Ecto neural progenitor cell (in vitro differentiated cells): Measurements from ENCODE around the gene KCNQ1.

ENCODE experiments used
- DNase-seq: peaks from one replicate; pipeline ENCODE4 v3.0.0-alpha.2; 2018; ENCODE audit warnings: low spot score

Gene KCNQ1

DNA sequence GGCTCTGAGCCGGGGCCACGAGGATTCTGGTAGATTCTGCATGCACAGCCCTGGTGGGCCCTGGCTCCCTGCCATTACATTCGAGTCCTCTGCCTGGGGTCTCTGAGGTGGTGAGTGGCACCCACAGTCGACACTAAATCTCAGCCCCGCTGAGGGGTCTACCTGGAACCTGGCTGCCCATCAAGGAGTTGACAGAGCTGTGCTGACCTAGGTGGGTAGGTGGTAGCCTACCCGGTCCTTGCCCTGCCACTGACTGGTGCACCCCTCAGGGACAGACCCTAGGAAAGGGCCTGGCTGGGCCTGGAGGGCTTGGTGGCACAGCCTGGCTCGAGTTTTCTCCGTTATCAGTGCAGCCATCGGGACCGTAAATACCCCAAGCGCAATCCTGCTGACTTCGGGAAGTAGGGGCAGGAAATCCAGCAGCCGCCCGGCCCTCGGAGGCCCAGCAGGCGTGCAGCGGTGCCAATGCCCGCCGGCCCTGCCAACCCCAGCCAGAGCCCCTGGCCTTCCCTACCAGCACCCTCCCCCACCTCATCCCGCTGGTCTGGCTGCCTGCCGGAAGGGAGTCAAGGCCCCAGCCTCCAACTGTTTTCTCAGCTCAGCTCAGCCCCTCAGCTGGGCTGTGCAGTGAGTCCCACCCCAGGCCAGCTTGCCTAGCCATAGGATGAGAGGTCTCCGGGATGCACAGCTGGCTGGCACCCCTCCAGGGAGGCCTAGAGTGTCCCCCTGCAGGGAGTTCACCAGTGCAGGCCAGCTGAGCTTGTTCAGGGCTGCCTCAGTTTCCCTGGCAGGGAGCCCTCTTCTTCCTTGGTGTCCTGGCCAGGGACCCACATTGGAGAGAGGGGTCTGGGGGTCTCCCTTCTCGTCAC, 335.4 kb downstream of the KCNQ1 start:
- no peak for DNase-seq

DNA sequence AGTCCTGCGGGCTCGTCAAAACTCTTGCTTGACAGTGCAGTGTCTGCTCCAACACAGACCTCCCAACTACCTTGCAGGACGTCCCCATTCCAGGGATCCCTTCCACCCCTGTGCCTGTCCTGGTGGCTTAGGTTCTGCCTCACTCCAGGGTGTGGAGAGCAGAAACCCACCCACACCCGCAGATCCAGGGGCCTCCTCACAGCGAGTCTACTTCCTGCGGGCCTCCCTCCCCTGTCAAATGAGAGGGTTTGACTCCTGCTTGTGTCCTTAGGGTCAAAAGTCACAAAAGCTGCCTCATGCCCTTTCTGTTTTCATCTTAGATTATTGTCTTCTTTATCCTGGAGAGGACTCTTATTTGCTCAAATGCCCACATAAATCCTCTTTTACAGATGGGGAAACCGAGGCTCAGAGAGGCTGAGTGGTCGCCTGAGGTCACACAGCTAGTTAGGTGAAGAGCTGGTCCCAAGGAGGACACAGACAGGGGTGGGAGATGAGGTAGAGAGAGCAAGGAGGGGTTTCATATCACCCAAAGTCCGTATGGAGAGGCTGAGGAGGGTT, 336.1 kb downstream of the KCNQ1 start:
- DNase-seq, result no peak

DNA sequence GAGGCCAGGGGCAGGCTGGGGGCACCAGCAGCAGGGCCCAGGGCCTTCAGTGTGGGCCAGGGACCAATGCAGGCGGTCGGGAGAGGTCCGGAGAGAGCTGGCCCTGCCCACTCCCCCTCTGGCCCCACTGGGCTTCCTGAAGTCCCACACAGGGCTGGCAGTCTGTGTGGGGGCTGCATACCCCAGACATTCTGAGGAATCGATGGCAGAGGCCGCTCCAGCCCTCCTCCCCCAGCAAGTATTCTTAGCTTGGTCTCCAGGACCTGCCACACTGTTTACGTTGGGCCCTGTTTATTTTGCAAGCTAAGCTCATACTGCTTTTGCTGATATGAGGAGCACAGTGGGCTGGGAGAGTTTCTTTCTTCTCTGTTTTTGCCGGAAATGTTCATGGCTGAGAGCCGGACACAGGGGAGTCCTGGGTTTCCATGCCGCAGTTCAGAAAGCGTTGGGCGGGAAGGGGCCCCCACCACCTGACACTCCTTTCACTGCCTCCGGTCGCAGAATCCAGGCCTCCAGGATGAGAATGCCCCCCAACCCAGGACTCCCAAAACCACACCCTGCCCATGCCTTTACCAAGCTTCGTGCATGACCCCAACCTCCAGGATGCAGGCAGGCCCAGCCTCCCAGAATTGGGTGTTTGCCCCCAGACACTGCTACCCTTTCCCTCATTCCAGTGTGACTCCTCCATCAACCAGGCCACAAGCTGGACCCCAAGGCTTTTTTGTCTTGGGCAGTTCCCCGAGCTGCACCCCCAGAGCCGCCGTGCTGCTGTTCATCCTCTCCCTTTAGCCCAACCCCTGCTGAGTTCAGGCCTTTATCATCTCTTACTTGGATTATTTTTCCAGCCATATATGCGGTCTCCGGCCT, 336.8 kb downstream of the KCNQ1 start:
- no peak for DNase-seq

DNA sequence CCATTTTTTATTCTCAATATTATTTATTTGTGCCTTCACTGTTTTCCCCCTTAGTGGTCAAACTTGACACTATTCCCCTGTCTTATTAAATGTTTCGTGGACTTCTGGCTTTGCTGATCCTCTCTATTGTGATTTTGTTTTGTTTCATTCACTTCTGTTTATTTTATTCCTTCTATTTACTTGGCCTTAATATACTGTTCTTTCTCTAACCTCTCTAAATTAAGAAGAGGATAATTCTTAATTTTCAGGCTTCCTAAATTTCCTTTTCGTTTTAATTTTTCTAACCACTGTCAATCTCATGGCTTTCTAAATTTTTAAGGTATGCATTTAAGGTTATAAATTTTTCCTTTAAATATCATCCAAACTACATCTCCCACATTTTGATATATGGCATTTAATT, 338.0 kb downstream of the KCNQ1 start:
- DNase-seq, result no peak

DNA sequence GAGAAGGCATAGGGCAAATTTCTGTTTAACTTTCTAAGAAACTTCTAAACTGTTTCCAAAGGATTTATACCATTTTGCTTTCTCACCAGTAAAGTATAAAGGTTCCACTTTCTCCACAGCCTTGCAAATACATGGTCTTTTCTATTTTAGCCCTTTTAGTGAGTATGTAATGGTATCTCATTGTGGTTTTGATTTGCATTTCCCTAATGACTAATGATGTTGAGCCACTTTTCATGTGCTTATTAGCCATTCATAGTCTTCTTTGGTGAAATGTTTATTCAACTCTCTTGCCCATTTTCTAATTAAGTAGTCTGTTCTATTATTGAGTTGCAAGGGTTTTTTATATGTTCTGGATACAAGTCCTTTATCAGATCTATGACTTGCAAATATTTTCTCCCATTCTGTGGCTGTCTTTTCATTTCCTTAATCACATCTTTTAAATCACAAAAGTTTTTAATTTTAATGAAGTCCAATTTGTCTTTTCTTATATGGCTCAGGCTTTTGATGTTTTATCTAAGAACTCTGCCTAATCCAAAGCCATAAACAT, 338.8 kb downstream of the KCNQ1 start:
- DNase-seq, result no peak

DNA sequence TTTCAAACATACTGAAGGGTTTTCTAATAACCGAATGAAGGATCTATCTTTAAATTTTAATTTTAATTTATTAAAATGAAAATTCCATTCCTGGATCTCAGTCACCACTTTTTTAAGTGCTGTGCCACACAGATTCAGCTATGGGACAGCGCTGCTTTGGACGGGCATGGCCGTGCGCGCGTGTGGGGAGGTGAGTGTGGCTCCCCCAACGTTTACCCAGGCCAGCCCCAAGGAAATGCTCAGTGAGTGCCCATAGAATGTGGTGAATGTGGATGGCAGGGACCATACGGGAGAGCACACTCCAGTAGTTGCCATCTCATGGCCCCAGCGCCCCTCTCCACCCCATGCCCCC, 343.0 kb downstream of the KCNQ1 start:
- DNase-seq, result no peak

DNA sequence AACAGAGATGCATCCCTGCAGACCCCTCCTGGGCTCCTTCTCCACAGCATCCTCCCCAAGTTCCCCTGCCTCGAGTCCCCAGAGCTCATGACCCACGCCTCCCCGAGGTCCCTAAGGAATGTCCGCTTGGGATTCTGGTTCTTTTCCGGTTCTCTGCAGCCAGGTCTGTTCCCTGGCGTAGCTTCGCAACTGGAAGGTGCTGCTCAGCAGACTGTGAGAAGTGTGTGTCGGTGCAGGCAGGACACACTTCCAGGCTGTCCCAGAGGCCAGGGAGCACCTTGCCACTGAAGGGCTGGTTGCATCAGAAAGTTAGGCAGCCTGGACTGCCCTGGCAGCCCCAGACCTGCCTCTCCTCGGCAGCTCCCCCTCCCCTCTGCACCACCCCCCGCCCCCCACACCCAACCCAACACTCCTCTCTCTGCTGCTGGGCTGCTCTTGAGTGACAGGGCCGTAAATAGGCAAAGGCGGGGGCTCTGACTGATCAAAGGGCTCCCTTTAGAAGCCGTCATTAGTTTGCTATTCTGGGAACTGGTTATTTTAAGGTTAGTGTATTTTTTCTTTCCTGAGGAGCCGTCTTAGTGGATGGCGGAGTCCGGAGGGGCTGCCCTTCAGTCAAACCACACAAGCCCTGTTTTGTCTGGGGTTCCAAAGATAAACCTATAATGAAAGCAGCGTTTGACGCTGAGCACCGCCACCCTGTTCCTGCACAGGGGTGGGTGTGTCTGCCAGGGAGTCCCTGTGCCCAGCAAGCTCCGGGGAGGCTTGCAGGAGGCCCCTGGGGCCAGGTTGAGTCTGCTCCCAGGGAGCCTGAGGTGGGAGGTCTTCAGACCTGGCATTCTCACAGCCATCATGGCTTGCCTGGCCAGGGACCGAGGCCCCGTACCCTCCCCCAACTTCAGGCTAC, 343.6 kb downstream of the KCNQ1 start:
- DNase-seq, result peak; percentile 55

DNA sequence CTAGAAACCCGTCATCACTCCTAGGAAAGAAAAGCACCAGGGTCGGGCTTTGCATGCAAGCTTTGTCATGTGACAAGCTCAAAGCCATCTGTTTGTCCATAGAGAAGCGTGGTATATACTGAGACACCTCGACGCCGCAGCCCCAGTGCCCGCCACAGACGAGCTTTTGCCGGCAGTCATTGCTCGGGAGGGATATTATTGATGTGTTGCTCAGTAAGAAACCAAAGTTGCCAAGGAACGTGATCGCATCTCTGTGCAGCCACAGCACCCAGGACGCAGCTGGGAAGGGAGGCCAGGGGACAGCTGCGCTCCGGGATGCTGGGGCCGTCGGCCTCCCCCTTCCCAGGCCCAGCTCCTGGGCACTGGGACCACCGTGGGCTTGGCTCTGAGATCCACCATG, 344.5 kb downstream of the KCNQ1 start:
- DNase-seq, result peak; percentile 41

DNA sequence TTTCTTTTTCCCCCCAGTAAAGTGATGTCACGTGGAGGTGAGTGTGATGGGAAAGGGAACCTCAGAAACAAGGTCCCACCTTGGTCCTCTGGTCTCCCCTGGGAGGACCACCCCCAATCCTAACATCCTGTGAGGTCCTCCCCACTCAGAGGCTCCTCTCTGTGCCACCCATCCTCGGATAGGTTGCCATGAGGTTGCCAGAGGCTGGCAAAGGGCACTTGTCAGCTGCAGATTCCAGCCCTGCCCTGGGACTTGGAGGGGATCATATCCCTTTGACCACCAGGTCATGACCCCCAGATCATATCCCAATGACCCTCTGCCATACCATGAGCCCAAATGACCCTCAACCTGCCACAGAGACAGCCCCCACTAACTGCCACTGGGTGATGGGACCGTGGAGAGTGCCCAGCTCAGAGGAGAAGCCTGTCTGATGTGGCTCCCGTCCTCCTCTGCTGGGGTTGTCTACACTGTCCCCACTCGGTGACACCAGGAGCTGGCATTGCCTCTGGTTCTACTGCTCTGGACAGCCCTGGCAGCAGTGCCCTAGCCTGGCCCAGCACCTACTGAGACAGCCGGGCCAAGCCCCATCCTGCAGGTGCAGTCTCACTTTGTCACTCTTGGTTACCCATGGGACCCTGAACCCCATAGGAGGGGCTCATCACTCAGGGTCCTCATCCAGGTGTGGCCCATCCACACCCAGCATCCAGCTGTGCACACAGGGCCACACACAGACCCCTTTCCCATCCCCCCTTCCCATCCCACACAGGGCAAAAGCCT, 345.2 kb downstream of the KCNQ1 start:
- DNase-seq, result peak; percentile 35

DNA sequence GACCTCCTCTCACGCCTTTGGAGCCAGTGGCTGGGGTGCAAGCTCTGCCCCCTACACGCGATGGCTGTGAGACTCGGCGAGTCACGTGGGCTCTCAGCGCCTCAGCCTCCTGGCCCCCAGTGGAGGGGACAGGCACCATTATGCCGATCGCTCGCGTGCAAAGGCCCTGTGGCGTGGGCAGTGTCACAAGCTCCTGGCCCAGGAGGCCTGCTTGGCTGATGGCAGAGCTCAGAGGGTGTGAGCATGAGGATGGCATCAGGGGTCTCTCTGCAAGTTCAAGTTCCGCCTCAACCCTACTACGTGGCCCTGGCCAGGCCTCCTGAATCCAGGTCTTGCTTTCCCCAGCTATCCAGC, 345.7 kb downstream of the KCNQ1 start:
- DNase-seq, result peak; percentile 33

DNA sequence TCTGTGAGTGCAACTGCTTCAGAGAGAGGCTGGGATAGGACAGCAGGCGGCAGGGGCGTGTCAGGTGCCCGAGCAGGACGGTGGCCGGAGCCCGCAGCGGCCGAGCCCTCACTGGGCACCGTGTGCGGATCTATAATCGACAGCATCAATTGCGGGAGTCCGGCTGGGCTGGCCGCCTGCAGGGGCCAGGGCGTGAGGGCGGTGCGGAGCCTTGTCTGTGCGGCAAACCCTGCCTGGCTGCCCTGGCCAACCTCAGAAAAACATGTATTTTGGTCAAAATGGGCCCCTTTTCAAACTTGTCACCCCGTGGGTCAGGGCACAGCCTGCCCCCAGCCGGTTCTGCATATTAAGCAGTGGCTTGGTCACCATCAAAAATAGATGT, 346.3 kb downstream of the KCNQ1 start:
- no peak for DNase-seq

DNA sequence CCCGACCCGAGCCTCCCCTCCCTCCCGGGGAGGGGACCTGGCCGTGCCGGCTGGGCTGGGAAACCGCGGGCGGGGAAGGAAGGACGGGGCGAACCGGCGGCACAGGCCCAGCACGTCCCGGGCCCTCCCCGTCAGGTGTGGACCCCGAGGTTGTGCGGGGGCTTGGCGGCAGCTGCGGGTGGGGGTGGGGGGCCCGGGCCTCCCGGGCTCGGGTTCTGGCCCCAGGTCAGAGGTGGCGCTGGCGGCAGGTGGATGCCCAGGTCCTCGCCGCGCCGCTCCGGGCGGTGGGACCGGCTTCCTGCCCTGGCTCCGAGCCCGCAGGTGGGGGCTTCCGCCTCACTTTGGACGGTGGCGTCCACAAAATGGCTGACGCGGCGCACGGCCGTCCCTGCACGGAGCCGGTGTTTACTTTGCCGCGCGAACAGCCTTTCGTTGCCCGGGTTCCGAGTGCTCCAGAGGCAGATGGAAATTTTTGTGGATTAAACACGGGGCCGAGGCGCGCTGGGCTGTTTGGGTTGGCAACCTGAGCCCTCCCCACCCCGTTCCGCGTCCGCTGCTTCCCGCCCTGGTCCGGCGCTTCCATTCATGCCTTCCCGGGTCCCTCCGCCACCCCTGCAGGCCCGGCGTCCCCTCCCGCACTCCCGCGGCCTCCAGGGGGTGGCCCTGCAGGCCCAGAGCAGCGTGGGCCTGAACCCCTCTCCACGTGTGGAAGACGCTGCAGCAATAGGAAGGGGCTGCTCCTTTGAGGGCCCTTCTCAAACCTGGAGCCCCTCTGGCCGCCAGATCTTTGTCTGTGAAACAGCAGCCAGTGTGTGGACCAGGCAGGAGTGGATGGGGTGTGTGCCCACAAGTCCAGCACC, 346.9 kb downstream of the KCNQ1 start:
- DNase-seq, result peak; percentile 48

DNA sequence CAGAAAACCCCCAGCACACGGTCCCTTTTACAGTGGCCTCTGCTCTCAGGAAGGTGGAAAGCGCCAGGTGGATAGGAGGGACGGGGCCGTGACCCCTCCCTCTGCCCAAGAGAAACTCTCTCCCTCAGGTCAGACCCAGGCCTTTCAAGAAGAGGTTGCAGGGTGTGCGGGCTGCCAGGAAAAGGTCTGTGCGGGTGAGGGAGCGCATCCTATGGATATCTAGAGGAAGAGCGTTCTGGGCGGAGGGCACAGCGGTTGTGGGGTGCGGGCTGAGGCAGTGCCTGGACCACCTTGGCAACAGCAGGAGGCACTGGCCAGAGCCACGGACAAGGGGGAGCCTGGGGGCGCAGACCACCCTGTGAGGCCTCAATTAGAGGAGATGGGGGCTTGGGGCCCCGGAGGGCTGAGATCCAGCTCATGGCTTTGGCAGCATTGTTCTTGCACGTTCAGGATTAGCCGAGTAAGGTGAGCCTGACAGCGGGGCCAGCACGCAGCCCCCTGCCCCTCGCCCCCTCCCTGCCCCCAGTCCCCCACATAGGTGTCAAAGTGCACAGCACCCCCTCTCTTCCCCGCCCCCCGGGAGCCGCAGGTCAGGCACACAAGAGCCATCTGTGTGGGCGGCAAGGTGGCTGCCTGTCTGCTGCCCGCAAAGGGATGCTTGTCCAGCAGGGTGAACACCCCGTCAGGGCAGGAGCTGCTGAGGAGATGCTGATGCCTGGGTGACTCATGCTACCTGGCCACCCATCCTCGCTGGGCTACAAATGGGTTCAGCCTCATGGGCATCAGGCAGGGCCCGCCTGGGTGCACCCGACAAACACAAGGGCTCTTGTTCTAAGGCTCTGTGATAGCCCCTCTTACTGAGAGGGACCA, 347.8 kb downstream of the KCNQ1 start:
- peak; percentile 47 for DNase-seq

DNA sequence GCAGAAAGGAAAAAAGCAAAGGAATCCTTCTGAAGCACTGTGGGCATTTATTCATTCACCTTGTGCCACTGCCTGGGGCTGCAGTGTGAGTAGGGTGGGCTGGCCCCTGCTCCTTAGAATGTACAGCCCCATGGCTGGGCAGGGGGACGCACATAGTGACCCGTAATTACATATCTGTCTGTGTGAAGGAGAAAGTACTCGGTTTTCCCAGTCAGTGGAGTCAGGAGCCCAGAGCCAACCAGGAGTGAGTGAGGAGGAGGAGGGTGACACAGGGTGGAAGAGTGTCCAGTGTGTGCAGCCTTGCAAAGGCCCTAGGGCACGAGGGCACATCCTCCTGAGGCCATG, 348.9 kb downstream of the KCNQ1 start:
- DNase-seq, result no peak

DNA sequence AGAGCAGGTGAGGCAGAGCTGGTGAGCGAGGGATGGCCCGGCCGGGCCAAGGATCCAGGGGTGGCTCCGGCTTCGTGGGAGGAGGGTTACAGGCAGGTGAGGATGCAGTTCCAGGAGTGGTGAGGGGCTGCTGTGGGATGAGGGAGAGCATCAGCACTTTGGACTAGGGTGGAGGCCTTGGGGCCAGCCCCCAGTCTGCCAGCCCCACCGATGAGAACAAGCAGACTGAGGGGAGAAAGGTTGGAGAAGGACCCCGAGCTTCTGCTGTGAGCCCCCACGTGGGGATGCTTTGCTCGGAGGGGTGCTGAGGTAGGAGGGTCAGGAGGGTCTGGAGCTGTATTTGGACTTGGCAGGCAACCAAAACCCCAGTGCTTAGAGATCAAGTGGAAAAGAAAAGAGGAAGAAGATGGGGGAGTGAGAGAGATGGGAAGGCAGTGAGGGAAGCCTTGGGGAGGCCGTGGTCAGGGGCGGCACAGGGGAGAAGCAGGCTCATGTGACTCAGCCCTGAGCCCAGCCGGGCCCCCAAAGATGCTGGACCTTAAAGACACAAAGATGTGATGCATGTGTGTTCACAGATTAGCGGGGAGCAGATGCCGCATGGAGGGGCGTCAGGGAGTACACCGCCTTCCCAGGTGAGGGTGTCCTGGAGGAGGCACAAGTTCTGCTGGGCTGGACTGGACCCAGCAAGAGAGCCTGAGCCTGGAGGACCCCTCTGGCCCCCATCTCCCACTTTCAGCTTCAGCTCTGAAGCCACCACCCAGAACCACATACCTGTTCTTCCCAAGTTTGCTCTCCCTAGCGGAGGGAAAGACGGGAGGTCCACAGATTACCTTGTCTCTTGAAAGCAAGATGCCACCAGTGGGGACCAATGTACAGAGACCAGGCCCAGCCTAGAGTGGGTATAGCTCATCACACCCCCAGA, 349.5 kb downstream of the KCNQ1 start:
- peak; percentile 35 for DNase-seq

DNA sequence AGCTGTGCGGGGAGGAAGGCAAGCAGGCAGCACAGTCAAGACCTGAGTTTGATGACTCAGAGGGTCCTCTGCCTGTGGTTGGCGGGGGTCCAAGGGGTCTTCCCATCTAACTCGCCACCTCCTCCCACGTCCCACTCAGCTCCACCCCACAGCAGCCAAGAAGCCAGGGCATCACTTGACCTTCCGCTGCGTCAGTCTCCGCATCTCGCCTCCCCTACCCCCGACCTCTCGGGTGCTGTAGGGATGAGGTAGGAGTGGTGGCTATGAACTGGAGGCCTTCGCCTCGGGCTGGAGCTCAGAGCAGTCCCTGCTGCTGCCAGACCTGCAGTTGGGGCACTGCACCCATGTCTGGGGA, 350.1 kb downstream of the KCNQ1 start:
- DNase-seq, result peak; percentile 40

DNA sequence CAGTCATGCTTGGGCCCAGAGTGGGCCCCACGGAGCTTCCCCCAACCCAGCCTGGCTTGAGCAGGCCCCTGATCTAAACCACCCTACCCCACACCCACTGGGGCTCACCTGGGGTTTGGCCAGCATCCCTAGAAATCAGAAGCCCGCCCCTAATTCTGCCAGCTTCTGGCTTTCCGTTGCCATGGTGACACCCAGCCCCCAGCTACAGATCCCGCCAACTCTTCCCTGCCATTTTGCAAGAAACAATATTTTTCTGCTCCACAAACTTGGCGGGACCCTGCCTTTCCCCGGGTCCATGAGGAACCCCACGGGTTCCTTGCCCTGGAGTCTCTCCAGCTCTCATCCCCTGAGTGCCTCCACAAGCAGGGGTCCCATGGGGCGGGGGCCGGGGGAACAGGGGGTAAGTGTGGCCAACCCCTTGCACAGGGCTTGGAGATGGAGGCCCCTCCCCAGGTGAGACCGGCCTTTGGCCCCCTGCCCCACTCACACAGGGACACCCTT, 350.7 kb downstream of the KCNQ1 start:
- peak; percentile 41 for DNase-seq

DNA sequence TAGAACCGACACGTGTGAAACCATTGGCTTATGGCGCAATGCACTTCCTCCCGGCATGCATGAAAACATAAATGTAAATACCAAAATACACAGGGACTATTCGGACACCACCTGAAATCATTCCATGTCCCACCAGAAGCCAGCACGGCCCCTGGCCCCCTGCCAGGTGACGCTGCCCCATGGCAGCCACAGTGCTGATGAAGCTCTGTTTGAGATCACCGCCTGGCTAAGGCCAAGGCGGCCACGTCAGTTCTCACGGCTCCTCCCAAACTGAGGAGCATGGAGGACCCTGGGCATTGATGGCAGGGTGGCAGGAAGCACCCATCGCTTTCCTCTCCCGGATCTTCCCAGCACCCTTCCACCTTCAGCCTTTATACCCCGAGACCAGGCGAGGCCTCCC, 351.3 kb downstream of the KCNQ1 start:
- peak; percentile 26 for DNase-seq
